ENCODE data around the gene MTA1. TPM values are rescaled to one million over a fixed set of nuclear protein-coding genes. Genes with fewer than 3 reads are reported as not detected.

The MTA1 gene
- total RNA-seq, 1 donor from 2014 or later = 227 TPM

DNA sequence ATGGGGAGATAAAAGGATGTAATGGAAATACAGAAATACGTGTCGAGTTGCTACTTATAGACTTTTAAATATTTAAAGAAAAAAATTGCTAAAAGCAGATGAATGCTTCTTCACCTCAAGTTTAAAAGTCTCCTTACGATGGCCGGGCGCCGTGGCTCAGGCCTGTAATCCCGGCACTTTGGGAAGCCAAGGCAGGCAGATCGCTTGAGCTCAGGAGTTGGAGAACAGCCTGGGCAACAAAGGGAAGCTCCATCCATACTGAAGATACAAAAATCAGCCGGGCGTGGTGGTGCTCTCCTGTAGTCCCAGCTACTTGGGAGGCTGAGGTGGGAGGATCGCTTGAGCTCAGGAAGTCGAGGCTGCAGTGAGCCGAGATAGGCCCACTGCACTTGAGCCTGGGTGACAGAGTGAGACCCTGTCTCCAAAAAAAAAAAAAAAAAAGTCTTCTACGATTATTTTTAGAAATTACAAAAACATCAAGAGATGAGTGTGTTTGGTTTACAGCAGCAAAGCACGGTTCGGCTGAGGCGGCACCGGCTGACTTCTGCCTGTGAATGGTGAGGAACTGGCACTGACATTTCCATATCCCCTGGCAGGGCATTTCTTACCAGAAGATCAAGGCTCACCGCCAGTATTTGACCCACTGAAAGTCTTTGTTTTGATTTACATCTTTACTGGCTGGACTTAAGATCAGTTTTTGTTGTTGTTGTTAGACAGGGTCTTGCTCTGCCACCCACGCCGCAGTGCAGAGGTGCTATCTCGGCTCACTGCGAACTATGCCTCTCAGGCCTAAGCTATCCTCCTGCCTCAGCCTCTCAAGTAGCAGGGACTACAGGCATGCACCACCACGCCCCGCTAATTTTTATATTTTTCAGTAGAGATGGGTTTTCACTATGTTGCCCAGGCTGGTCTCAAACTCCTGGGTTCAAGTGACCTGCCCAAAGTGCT lies 3.9 kb upstream of the MTA1 start:
- no peak overlapping the region for H3K27ac Mint-ChIP-seq
- no peak for DNase-seq (ENCODE audit: low spot score, unreplicated experiment)
- peaks cover 3% of the 10 kb centered on the region for H3K36me3 Mint-ChIP-seq (ENCODE audit: insufficient read depth)
- H3K9me3 Mint-ChIP-seq (ENCODE audit: low read depth) = no peaks in the 10 kb centered on the region
- H3K27me3 Mint-ChIP-seq = peaks cover 20% of the 10 kb centered on the region
- TF ChIP-seq, protein P1, sequence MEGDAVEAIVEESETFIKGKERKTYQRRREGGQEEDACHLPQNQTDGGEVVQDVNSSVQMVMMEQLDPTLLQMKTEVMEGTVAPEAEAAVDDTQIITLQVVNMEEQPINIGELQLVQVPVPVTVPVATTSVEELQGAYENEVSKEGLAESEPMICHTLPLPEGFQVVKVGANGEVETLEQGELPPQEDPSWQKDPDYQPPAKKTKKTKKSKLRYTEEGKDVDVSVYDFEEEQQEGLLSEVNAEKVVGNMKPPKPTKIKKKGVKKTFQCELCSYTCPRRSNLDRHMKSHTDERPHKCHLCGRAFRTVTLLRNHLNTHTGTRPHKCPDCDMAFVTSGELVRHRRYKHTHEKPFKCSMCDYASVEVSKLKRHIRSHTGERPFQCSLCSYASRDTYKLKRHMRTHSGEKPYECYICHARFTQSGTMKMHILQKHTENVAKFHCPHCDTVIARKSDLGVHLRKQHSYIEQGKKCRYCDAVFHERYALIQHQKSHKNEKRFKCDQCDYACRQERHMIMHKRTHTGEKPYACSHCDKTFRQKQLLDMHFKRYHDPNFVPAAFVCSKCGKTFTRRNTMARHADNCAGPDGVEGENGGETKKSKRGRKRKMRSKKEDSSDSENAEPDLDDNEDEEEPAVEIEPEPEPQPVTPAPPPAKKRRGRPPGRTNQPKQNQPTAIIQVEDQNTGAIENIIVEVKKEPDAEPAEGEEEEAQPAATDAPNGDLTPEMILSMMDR (IDR thresholded peaks at IDR 0.05; ENCODE audit: unreplicated experiment) = no peak
- H3K4me1 Mint-ChIP-seq (ENCODE audit: low read depth) = peaks cover 13% of the 10 kb centered on the region
- H3K4me3 Mint-ChIP-seq (ENCODE audit: low read depth) = peak overlapping the region; percentile 69

DNA sequence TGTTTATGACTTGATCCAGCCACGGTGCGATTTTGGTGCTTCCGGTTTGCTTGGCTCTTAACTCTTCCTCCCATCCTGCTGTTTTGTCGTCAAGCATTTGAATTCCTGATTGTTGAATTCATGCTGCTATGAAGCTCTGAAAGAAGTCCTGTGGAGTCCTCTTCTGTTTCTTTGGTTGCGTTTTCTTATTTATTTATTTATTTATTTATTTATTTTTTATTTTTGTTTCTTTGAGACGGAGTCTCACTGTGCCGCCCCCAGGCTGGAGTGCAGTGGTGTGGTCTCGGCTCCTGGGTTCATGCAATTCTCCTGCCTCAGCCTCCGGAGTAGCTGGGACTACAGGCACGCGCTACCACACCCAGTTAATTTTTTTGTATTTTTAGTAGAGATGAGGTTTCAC lies 3.0 kb upstream of the MTA1 start:
- Mint-ChIP-seq H3K4me1 (ENCODE audit: low read depth) (peaks cover 15% of the 10 kb centered on the region), H3K4me3 (ENCODE audit: low read depth) (peak overlapping the region; percentile 36), H3K27me3 (peaks cover 17% of the 10 kb centered on the region), H3K9me3 (ENCODE audit: low read depth) (no peaks in the 10 kb centered on the region), H3K27ac (no peak overlapping the region), H3K36me3 (ENCODE audit: insufficient read depth) (peaks cover 3% of the 10 kb centered on the region)
- no peak for DNase-seq (ENCODE audit: low spot score, unreplicated experiment)
- TF ChIP-seq, protein P1 (IDR thresholded peaks at IDR 0.05; ENCODE audit: unreplicated experiment) = no peak

- Mint-ChIP-seq H3K4me1 (ENCODE audit: low read depth) (peaks cover 16% of the 10 kb centered on the region), H3K27me3 (peaks cover 17% of the 10 kb centered on the region), H3K27ac (no peak overlapping the region), H3K4me3 (ENCODE audit: low read depth) (peak overlapping the region; percentile 49), H3K9me3 (ENCODE audit: low read depth) (no peaks in the 10 kb centered on the region), H3K36me3 (ENCODE audit: insufficient read depth) (peaks cover 3% of the 10 kb centered on the region)
- TF ChIP-seq, protein P1 (IDR thresholded peaks at IDR 0.05; ENCODE audit: unreplicated experiment) = no peak
- no peak for DNase-seq (ENCODE audit: low spot score, unreplicated experiment)
These were observed 1.9 kb upstream of the MTA1 start for GRCh38 chr14:105417690-105418121.

DNA sequence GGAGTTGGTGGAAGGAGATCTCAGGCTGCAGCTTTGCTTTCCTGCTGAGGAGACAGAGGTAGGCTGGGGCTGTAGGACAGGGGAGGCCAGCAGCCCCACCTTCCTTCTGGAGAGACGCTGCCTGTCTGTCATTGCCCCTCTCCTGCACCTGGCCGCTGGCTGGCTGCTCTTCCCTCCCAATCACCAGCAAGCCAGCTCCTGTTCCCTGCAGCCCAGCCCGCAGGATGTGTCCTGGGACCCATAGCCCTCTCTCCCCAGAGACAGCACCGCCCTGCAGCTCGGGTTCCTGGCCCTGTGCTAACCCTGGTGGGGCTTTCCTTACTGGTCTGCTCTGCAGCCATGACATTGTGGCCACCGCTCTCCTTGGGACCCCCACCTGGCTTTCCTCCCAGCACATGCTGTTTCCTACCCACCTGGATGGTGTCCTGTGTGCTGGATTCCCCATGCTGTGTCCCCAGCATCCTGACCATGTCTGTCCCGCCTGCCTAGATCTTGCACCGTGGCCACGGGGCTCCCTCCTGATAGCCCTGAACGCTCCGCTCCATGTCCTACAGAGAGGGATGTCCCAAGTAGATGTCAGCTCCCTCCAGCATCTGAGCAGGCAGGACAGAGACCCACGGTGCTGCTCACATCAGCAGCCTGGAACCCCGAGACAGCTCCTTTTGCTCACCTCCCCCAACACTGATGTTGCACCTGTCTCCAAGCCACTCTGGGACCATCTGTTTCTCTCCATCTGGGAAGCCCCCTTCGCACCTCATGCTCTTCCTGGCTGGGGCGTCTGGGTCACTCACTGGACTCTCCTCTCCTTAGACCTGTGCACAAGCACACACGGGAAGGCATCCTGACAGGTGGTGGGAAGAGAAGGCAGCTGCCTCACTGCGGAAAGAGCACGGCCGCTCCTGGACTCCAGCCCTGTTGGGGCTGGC lies 1.1 kb upstream of the MTA1 start:
- Mint-ChIP-seq H3K27ac (peak overlapping the region; percentile 37), H3K36me3 (ENCODE audit: insufficient read depth) (peaks cover 3% of the 10 kb centered on the region), H3K9me3 (ENCODE audit: low read depth) (no peaks in the 10 kb centered on the region), H3K27me3 (peaks cover 9% of the 10 kb centered on the region), H3K4me3 (ENCODE audit: low read depth) (peak overlapping the region; percentile 75), H3K4me1 (ENCODE audit: low read depth) (peaks cover 16% of the 10 kb centered on the region)
- DNase-seq (ENCODE audit: low spot score, unreplicated experiment) = no peak
- TF ChIP-seq, protein P1 (IDR thresholded peaks at IDR 0.05; ENCODE audit: unreplicated experiment) = no peak

Measured in progenitor cell of endocrine pancreas (in vitro differentiated cells).